Central memory CD8-positive, alpha-beta T cell (primary cell): ENCODE measurements around the gene AKAP10.
"Not testable (repeated sequence)": the region's sequence is repeated elsewhere in the genome, so short reads cannot be mapped to it uniquely, and the experiment has no call there.

ENCODE experiments used
- ATAC-seq: fragments of 150-1000 bp; cut with Tn5 transposase; replicated peaks from 2 replicates; pipeline ENCODE4 v1.10.0; 2022; ENCODE audit warnings: mild to moderate bottlenecking, moderate FRiP score, moderate number of reproducible peaks; ENCODE audit not compliant: poor library complexity, severe bottlenecking; ENCODE audit errors: extremely low read depth
- DNase-seq, 2 donors: peaks; one replicate each; pipeline ENCODE4 v3.0.0; 2021; ENCODE audit warnings: low spot score in 2 of 2
- H3K27ac Mint-ChIP-seq: one replicate; pipeline ENCODE4 v1.8.0; 2022; ENCODE audit warnings: low read depth, mild to moderate bottlenecking, moderate library complexity, mixed read lengths
- H3K27me3 Mint-ChIP-seq: one replicate; pipeline ENCODE4 v1.8.0; 2022; ENCODE audit warnings: mixed read lengths
- H3K36me3 Mint-ChIP-seq: one replicate; pipeline ENCODE4 v1.8.0; 2022; ENCODE audit warnings: mild to moderate bottlenecking, moderate library complexity, mixed read lengths; ENCODE audit not compliant: insufficient read depth
- H3K4me1 Mint-ChIP-seq: one replicate; pipeline ENCODE4 v1.8.0; 2022; ENCODE audit warnings: mixed read lengths
- H3K4me3 Mint-ChIP-seq: one replicate; pipeline ENCODE4 v1.8.0; 2022; ENCODE audit warnings: mild to moderate bottlenecking, moderate library complexity, mixed read lengths
- H3K9me3 Mint-ChIP-seq: one replicate; pipeline ENCODE4 v1.8.0; 2022; ENCODE audit warnings: mixed read lengths

Gene AKAP10

GRCh38 chr17:19962954-19963353, 14.7 kb downstream of the AKAP10 start:
- H3K4me1 Mint-ChIP-seq: peaks cover 29% of the 10 kb centered on the region
- H3K36me3 Mint-ChIP-seq: peaks cover 53% of the 10 kb centered on the region
- DNase-seq, H3K4me3 Mint-ChIP-seq, H3K27me3 Mint-ChIP-seq, H3K9me3 Mint-ChIP-seq, ATAC-seq: not testable (repeated sequence)
- peak overlapping the region; percentile 22 for H3K27ac Mint-ChIP-seq

DNA sequence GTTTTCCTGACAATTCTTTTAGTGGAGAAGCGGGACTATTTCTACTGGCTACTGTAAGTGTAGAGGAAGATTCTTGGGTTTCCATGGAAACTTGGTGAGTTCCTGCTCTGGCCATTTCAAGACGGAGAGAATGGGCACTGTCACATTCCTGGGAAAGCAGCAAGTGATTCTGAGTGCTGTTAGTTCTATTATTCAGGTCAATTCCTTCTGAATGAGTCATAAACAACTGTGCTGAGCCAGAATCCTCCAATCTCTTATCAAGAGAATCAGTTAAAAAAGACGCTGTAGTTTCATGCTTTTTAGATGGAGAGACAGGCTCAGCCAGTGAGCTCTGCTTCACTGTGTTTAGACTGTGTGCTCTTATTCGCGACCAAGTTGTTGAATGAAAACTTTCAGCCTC, 19.6 kb downstream of the AKAP10 start:
- Mint-ChIP-seq H3K27me3 (no peaks in the 10 kb centered on the region), H3K9me3 (no peaks in the 10 kb centered on the region), H3K27ac (no peak overlapping the region), H3K4me1 (peaks cover 31% of the 10 kb centered on the region), H3K4me3 (no peak overlapping the region), H3K36me3 (peaks cover 59% of the 10 kb centered on the region)
- no peak for ATAC-seq
- no peak for DNase-seq

DNA sequence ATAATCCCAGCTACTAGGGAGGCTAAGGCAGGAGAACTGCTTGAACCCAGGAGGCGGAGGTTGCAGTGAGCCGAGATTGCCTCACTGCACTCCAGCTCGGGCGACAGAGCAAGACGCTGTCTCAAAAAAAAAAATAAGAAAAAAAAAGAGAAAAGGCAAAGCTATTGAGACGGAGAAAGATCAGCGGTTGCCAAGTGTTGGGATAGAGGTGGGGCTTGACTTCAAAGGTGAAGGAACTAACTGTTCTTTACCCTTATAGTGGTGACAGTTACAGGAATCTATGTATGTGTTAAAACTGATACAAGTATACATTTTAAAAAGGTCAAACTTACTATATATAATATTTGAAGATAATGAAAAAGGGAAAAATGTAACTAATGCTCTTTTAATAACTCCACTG, 22.5 kb downstream of the AKAP10 start:
- Mint-ChIP-seq H3K9me3 (no peaks in the 10 kb centered on the region), H3K4me3 (no peak overlapping the region), H3K36me3 (peaks cover 47% of the 10 kb centered on the region), H3K27ac (peak overlapping the region; percentile 57), H3K4me1 (peaks cover 32% of the 10 kb centered on the region), H3K27me3 (no peaks in the 10 kb centered on the region)
- ATAC-seq (no peak), DNase-seq (no peak)

DNA sequence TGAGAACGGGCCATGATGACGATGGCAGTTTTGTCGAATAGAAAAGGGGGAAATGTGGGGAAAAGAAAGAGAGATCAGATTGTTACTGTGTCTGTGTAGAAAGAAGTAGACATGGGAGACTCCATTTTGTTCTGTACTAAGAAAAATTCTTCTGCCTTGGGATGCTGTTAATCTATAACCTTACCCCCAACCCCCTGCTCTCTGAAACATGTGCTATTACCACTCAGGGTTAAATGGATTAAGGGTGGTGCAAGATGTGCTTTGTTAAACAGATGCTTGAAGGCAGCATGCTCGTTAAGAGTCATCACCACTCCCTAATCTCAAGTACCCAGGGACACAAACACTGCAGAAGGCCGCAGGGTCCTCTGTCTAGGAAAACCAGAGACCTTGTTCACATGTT, 26.2 kb downstream of the AKAP10 start:
- H3K36me3 Mint-ChIP-seq: peaks cover 41% of the 10 kb centered on the region
- not testable (repeated sequence) for H3K4me3 Mint-ChIP-seq, H3K27ac Mint-ChIP-seq

GRCh38 chr17:19950624-19951195, 26.9 kb downstream of the AKAP10 start:
- H3K27ac Mint-ChIP-seq, ATAC-seq, H3K27me3 Mint-ChIP-seq, H3K4me3 Mint-ChIP-seq, H3K9me3 Mint-ChIP-seq, DNase-seq: not testable (repeated sequence)
- Mint-ChIP-seq H3K4me1 (peaks cover 41% of the 10 kb centered on the region), H3K36me3 (peaks cover 38% of the 10 kb centered on the region)

More for the DNA sequence above, 26.2 kb downstream of the AKAP10 start:
- peaks cover 47% of the 10 kb centered on the region for H3K4me1 Mint-ChIP-seq
- H3K9me3 Mint-ChIP-seq, DNase-seq, H3K27me3 Mint-ChIP-seq, ATAC-seq: not testable (repeated sequence)

- peaks cover 45% of the 10 kb centered on the region for H3K36me3 Mint-ChIP-seq
- DNase-seq (no peak), ATAC-seq (no peak)
- H3K27ac Mint-ChIP-seq: peak overlapping the region; percentile 64
- H3K4me3 Mint-ChIP-seq: peak overlapping the region; percentile 23
- no peaks in the 10 kb centered on the region for H3K9me3 Mint-ChIP-seq
- no peaks in the 10 kb centered on the region for H3K27me3 Mint-ChIP-seq
- H3K4me1 Mint-ChIP-seq: peaks cover 45% of the 10 kb centered on the region
Measured at GRCh38 chr17:19948116-19948943, 29.3 kb downstream of the AKAP10 start.

DNA sequence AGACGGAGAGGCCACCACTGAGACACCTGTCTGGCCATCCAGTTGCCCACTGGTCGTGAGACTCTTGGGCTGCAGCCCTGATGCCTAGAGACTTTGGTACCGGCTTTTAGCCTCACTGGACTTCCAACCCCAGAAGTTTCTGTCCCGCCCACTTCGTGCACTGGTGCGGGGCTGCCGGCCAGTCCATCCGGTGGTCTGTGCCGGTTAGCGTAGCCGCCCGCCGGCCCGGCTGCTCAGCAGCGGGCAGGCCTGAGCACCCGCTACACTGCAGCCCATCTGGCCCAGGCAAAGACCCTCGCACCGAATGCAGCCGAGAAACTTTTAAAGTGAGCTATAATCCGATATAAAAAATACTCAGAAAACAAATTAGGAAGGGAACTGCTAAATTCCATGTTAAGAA, 30.7 kb downstream of the AKAP10 start:
- Mint-ChIP-seq H3K36me3 (peaks cover 45% of the 10 kb centered on the region), H3K4me1 (peaks cover 40% of the 10 kb centered on the region), H3K27ac (no peak overlapping the region), H3K9me3 (no peaks in the 10 kb centered on the region), H3K4me3 (no peak overlapping the region), H3K27me3 (no peaks in the 10 kb centered on the region)
- no peak for ATAC-seq
- DNase-seq: no peak

DNA sequence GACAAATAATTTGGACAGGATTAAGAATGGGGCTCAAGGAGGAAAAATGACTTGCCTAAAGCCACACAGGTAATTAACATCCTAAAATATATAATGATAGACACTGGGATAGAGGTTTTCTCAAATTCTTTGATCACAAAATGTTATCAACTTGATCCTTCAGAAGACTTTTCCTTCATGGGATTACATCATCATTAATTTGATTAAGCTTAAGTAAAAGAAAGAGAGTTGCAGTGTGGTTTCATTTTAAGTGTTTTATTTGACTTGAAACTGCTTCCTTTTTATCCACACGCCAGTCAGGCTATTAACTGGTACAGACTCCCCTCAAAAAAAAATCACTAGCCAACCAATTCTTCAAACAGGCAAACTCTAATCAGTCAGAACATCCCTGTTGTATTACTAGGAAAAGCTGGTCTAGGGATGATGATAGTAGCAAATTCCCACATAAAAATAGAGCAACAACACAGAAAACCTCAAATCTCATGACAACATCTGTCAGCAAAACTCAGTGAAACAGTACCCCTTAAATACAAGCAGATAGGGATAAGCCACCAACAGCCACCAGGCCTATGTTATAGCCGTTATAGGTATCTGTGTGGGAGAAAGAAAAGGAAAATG, 32.5 kb downstream of the AKAP10 start:
- Mint-ChIP-seq H3K27ac (peak overlapping the region; percentile 11), H3K27me3 (no peaks in the 10 kb centered on the region), H3K4me3 (no peak overlapping the region), H3K4me1 (peaks cover 46% of the 10 kb centered on the region), H3K36me3 (peaks cover 51% of the 10 kb centered on the region), H3K9me3 (no peaks in the 10 kb centered on the region)
- no peak for DNase-seq
- no peak for ATAC-seq

GRCh38 chr17:19943599-19943998, 34.0 kb downstream of the AKAP10 start:
- DNase-seq: no peak
- no peak for ATAC-seq
- Mint-ChIP-seq H3K36me3 (peaks cover 65% of the 10 kb centered on the region), H3K4me1 (peaks cover 37% of the 10 kb centered on the region), H3K4me3 (no peak overlapping the region), H3K27ac (no peak overlapping the region), H3K27me3 (no peaks in the 10 kb centered on the region), H3K9me3 (no peaks in the 10 kb centered on the region)

- Mint-ChIP-seq H3K27me3 (no peaks in the 10 kb centered on the region), H3K4me1 (peaks cover 31% of the 10 kb centered on the region), H3K4me3 (no peak overlapping the region), H3K9me3 (no peaks in the 10 kb centered on the region), H3K27ac (no peak overlapping the region), H3K36me3 (peaks cover 65% of the 10 kb centered on the region)
- DNase-seq (no peak), ATAC-seq (no peak)
Measured at GRCh38 chr17:19943026-19943425, 34.6 kb downstream of the AKAP10 start.

DNA sequence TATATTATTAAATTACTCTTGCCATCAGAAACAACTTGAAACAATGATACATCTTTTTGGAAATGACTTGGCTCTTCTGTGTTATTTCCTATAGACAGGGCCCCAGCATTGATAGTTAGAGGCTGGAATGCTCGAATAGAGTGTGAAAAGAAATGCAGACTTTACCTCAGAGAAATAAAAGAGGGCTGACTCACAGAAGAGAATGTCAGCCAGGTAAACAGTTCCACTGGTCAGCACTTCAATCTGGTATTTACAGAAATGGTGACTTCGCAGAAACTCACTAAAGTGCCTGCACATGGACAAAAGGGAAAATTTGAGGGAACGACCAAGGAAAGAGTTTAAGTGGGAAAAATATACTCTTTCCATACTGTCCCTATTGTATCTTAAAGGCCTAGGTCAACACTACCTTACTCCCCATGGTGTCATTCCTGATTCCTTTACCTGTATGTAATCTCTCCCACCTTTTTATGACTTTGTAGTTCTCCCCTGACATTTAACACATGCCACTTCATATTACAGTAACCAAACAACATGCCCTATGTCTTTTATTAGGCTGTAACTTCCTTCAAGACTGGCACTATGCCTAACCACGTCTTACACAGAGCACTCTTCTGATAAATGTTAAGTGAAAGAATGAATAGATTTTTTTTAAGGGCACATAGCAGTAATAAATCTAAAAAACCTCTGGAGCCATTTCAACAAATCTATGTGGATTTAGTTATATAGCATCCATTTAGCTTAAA, 36.7 kb downstream of the AKAP10 start:
- no peak for ATAC-seq
- H3K9me3 Mint-ChIP-seq: no peaks in the 10 kb centered on the region
- H3K27me3 Mint-ChIP-seq: no peaks in the 10 kb centered on the region
- H3K36me3 Mint-ChIP-seq: peaks cover 60% of the 10 kb centered on the region
- H3K27ac Mint-ChIP-seq: peak overlapping the region; percentile 10
- no peak overlapping the region for H3K4me3 Mint-ChIP-seq
- DNase-seq: no peak
- peaks cover 23% of the 10 kb centered on the region for H3K4me1 Mint-ChIP-seq

DNA sequence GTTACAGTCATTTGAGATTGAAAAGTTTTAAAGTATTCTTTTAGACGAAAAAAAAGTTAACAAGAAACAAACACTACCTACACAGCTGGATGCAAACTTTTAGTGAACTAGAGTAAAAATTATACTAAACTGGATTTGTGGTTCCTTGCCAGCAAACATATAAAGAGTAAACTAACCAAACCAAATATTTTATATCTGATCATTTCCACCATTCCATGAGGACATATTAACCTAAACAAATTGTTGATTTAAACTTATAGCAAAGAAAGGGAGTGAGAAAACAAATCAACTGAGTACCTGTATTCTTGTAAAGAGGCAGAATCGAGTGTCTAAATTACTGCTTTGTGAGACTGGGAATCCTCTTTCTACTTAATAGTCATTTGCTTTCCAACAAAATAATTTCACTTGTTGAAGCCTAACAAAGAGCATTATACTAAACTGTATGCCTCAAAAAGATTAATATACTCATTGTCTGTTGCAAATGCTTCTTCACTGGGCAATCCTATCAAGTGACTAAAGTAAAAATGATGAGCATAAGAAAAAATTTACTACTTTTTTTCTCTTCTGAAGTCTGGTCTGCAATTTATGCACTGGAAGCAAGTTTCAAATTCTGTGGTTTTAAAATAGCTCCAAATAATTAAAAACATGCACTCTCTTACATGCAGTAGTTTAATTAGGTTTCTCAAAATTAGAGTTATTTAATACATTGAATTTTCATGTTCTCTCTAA, 37.5 kb downstream of the AKAP10 start:
- no peaks in the 10 kb centered on the region for H3K27me3 Mint-ChIP-seq
- no peak overlapping the region for H3K27ac Mint-ChIP-seq
- no peak for ATAC-seq
- DNase-seq: no peak
- peaks cover 58% of the 10 kb centered on the region for H3K36me3 Mint-ChIP-seq
- H3K4me1 Mint-ChIP-seq: peaks cover 18% of the 10 kb centered on the region
- no peaks in the 10 kb centered on the region for H3K9me3 Mint-ChIP-seq
- no peak overlapping the region for H3K4me3 Mint-ChIP-seq
